WI38 (cell line): ENCODE measurements around the gene BCAS2.

Experiments used
- H3K4me3 ChIP-seq: 2 replicates; pipeline ENCODE4 v1.5.1; 2011; ENCODE audit warnings: low read depth, mild to moderate bottlenecking, control low read depth, low read length
- TF ChIP-seq, protein P1 (sequence below): IDR thresholded peaks from 2 replicates; pipeline ENCODE4 v1.5.1; 2012; ENCODE audit warnings: low read depth, mild to moderate bottlenecking, control low read depth, low read length

Gene BCAS2

DNA sequence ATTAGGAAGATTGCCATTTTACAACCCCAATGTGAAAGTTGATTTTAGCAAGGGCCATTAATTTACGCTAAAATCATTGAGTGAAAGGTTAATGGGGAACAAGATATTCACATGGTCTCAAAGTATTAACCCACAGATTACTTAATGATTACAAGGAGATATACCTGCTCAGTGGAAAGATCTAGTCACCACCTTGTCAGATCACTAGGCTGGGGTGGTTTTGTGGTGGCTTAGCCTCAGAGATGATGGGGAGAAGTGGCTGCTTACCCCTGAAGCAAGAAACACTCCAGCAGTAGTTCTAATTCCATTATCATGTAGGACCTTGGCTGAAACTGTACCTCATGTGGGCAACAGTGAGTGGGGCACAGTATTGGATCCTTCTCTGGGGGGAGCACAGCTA is 50.3 kb downstream of the BCAS2 start:
- TF ChIP-seq, protein P1, sequence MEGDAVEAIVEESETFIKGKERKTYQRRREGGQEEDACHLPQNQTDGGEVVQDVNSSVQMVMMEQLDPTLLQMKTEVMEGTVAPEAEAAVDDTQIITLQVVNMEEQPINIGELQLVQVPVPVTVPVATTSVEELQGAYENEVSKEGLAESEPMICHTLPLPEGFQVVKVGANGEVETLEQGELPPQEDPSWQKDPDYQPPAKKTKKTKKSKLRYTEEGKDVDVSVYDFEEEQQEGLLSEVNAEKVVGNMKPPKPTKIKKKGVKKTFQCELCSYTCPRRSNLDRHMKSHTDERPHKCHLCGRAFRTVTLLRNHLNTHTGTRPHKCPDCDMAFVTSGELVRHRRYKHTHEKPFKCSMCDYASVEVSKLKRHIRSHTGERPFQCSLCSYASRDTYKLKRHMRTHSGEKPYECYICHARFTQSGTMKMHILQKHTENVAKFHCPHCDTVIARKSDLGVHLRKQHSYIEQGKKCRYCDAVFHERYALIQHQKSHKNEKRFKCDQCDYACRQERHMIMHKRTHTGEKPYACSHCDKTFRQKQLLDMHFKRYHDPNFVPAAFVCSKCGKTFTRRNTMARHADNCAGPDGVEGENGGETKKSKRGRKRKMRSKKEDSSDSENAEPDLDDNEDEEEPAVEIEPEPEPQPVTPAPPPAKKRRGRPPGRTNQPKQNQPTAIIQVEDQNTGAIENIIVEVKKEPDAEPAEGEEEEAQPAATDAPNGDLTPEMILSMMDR, result no peak
- H3K4me3 ChIP-seq, result no peak overlapping the region

DNA sequence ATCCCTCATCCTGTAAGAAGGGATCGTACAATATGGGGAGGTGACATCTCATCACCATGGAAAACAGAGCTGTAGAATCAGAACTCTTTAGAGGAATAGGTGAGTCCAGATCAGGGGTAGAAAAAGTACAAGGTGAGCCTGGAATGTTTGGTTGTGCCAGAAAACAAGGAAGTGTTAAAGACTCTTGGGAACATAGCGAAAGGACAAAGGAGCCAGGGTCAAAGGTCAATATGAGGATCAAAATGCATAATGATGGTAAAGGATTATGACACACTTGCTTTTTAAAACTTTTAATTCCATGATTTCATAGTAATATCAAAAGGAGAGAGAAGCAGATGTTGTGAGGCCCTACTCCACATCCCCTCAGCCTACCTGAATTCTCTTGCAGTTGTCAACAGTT is 51.2 kb downstream of the BCAS2 start:
- no peak overlapping the region for H3K4me3 ChIP-seq
- TF ChIP-seq, protein P1, result no peak

- TF ChIP-seq, protein P1, result no peak
- no peak overlapping the region for H3K4me3 ChIP-seq
Measured at GRCh38 chr1:114524944-114525343, 56.5 kb downstream of the BCAS2 start.

- H3K4me3 ChIP-seq, result no peak overlapping the region
- TF ChIP-seq, protein P1, result no peak
Measured at GRCh38 chr1:114522264-114522575, 59.2 kb downstream of the BCAS2 start.

GRCh38 chr1:114521396-114522263 is 59.8 kb downstream of the BCAS2 start:
- H3K4me3 ChIP-seq, result no peak overlapping the region
- TF ChIP-seq, protein P1, result no peak
